OCI-LY1 (cell line): ENCODE data around the gene TREH.

Source experiments
- H2AFZ ChIP-seq: fragments of 200-600 bp; sonication (generic), shearing (Covaris generic); 2 replicates; pipeline ENCODE4 v1.6.0; 2014; ENCODE audit warnings: antibody characterized with exemption, mild to moderate bottlenecking, low read length
- H3F3A ChIP-seq: fragments of 200-600 bp; sonication (generic), shearing (Covaris generic); 2 replicates; pipeline ENCODE4 v1.6.0; 2014; ENCODE audit warnings: mild to moderate bottlenecking, antibody characterized with exemption, low read length, moderate library complexity; ENCODE audit not compliant: insufficient read depth
- H3K27ac ChIP-seq: fragments of 200-600 bp; sonication (generic); 2 replicates; pipeline ENCODE4 v1.5.1; 2014; ENCODE audit warnings: low read length, mixed run types, mild to moderate bottlenecking, low read depth; ENCODE audit not compliant: poor library complexity, severe bottlenecking
- H3K27me3 ChIP-seq: fragments of 200-600 bp; sonication (generic); 2 replicates; pipeline ENCODE4 v1.6.0; 2014; ENCODE audit warnings: antibody characterized with exemption, mild to moderate bottlenecking, low read length, moderate library complexity; ENCODE audit not compliant: insufficient read depth
- H3K36me3 ChIP-seq: fragments of 200-600 bp; sonication (generic); 2 replicates; pipeline ENCODE4 v1.6.1; 2014; ENCODE audit warnings: mild to moderate bottlenecking, antibody characterized with exemption, low read length, moderate library complexity, mixed read lengths; ENCODE audit not compliant: insufficient read depth
- H3K4me1 ChIP-seq: fragments of 200-600 bp; sonication (generic); 2 replicates; pipeline ENCODE4 v1.5.1; 2014; ENCODE audit warnings: mild to moderate bottlenecking, low read length, moderate library complexity; ENCODE audit not compliant: insufficient read depth, severe bottlenecking
- H3K4me2 ChIP-seq: fragments of 200-600 bp; sonication (generic), shearing (Covaris generic); 2 replicates; pipeline ENCODE4 v1.6.1; 2014; ENCODE audit warnings: low read length
- H3K4me3 ChIP-seq: fragments of 200-600 bp; sonication (generic); 2 replicates; pipeline ENCODE4 v1.5.1; 2014; ENCODE audit warnings: low read length, low read depth, mild to moderate bottlenecking, mixed read lengths; ENCODE audit not compliant: poor library complexity, severe bottlenecking
- H3K79me2 ChIP-seq: fragments of 200-600 bp; shearing (Covaris generic); 2 replicates; pipeline ENCODE4 v1.6.1; 2016; ENCODE audit warnings: mixed run types, low read length, mixed read lengths; ENCODE audit not compliant: insufficient read depth
- H3K9ac ChIP-seq: fragments of 200-600 bp; sonication (generic), shearing (Covaris generic); 2 replicates; pipeline ENCODE4 v1.6.1; 2014; ENCODE audit warnings: mild to moderate bottlenecking, low read length, mixed read lengths
- H3K9me2 ChIP-seq: fragments of 200-600 bp; sonication (generic), shearing (Covaris generic); 2 replicates; pipeline ENCODE4 v1.6.1; 2014; ENCODE audit warnings: low read depth, mild to moderate bottlenecking, low read length, mixed read lengths
- H3K9me3 ChIP-seq: fragments of 200-600 bp; shearing (Covaris generic); 2 replicates; pipeline ENCODE4 v1.6.1; 2014; ENCODE audit warnings: low read length, mixed read lengths
- H4K20me1 ChIP-seq: fragments of 200-600 bp; sonication (generic), shearing (Covaris generic); 2 replicates; pipeline ENCODE4 v1.6.0; 2016; ENCODE audit warnings: mild to moderate bottlenecking, low read length; ENCODE audit not compliant: insufficient read depth
- CTCF ChIP-seq: fragments of 200-600 bp; sonication (generic), shearing (Covaris generic); IDR thresholded peaks from 2 replicates; pipeline ENCODE4 v1.5.1; 2017; ENCODE audit warnings: mild to moderate bottlenecking, antibody characterized with exemption, low read length, moderate library complexity, mixed read lengths
- EZH2 ChIP-seq: fragments of 200-600 bp; sonication (generic), shearing (Covaris generic); IDR thresholded peaks from 2 replicates; pipeline ENCODE4 v1.8.0; 2017; ENCODE audit warnings: borderline replicate concordance, mixed run types, mild to moderate bottlenecking, antibody characterized with exemption, low read length, moderate library complexity, mixed read lengths

TREH gene

GRCh38 chr11:118633319-118633690 is 46.1 kb downstream of the TREH start:
- TF ChIP-seq CTCF: no peak
- TF ChIP-seq EZH2: no peak
- Histone ChIP-seq H3K27me3 (0 out of 2 replicates have a peak, but pooled peaks cover 3% of the 10 kb centered on the region), H3K27ac (no peak overlapping the region), H3K4me3 (no peak overlapping the region), H3K36me3 (no peaks in the 10 kb centered on the region), H3K79me2 (no peaks in the 10 kb centered on the region), H3K9me2 (no peaks in the 10 kb centered on the region), H2AFZ (no peak overlapping the region), H3K9me3 (no peaks in the 10 kb centered on the region), H4K20me1 (no peaks in the 10 kb centered on the region), H3K9ac (no peak overlapping the region), H3F3A (no peaks in the 10 kb centered on the region), H3K4me2 (no peak overlapping the region), H3K4me1 (no peaks in the 10 kb centered on the region)

GRCh38 chr11:118632577-118633318 is 46.7 kb downstream of the TREH start:
- Histone ChIP-seq H4K20me1 (no peaks in the 10 kb centered on the region), H3K27ac (no peak overlapping the region), H3K9me2 (no peaks in the 10 kb centered on the region), H3K4me2 (no peak overlapping the region), H3F3A (no peaks in the 10 kb centered on the region), H3K9ac (no peak overlapping the region), H3K79me2 (no peaks in the 10 kb centered on the region), H2AFZ (no peak overlapping the region), H3K36me3 (no peaks in the 10 kb centered on the region), H3K4me3 (no peak overlapping the region), H3K27me3 (0 out of 2 replicates have a peak, but pooled peaks cover 3% of the 10 kb centered on the region), H3K9me3 (no peaks in the 10 kb centered on the region), H3K4me1 (no peaks in the 10 kb centered on the region)
- TF ChIP-seq EZH2 (no peak), CTCF (no peak)

GRCh38 chr11:118631142-118631909 is 48.1 kb downstream of the TREH start:
- no peaks in the 10 kb centered on the region for H3F3A ChIP-seq
- no peak overlapping the region for H3K9ac ChIP-seq
- H3K4me3 ChIP-seq: no peak overlapping the region
- H3K36me3 ChIP-seq: no peaks in the 10 kb centered on the region
- no peak overlapping the region for H3K4me2 ChIP-seq
- H4K20me1 ChIP-seq: no peaks in the 10 kb centered on the region
- TF ChIP-seq EZH2 (no peak), CTCF (no peak)
- no peak overlapping the region for H2AFZ ChIP-seq
- H3K79me2 ChIP-seq: no peaks in the 10 kb centered on the region
- H3K9me2 ChIP-seq: no peaks in the 10 kb centered on the region
- H3K4me1 ChIP-seq: no peaks in the 10 kb centered on the region
- H3K27ac ChIP-seq: no peak overlapping the region
- 0 out of 2 replicates have a peak, but pooled peaks cover 3% of the 10 kb centered on the region for H3K27me3 ChIP-seq
- H3K9me3 ChIP-seq: no peaks in the 10 kb centered on the region
